Measurements from ENCODE around the gene COL21A1. TPM values are rescaled to one million over a fixed set of nuclear protein-coding genes. Genes with fewer than 3 reads are reported as not detected.

The COL21A1 gene
- total RNA-seq, 1 donor from 2014 or later: 16.7 TPM

GRCh38 chr6:56193846-56194245, 53.5 kb downstream of the COL21A1 start:
- H3K9me3 ChIP-seq: peaks cover 3% of the 10 kb centered on the region
- H3K27ac ChIP-seq: no peak overlapping the region
- H3K4me1 ChIP-seq: peaks cover 4% of the 10 kb centered on the region
- H3K27me3 ChIP-seq: no peaks in the 10 kb centered on the region
- no peaks in the 10 kb centered on the region for H3K36me3 ChIP-seq
- no peak overlapping the region for H3K4me3 ChIP-seq
- intact Hi-C loops (cut with DNase I): no loop called here
- TF ChIP-seq POLR2AphosphoS5 (IDR thresholded peaks at IDR 0.05; ENCODE audit: insufficient read depth in 1 of 2, low read depth in 1 of 2): no peak
- TF ChIP-seq POLR2A (IDR thresholded peaks at IDR 0.05): no peak
- no peak for TF ChIP-seq CTCF (IDR thresholded peaks at IDR 0.05)
- no peak for DNase-seq (ENCODE audit: extremely low spot score in 2 of 2)

GRCh38 chr6:56188429-56188828, 59.0 kb downstream of the COL21A1 start:
- H3K27ac ChIP-seq: no peak overlapping the region
- intact Hi-C loops (cut with DNase I): loop anchor here (5.0 kb wide), 1 partner anchor 631 kb away; no protein-coding TSS in a partner anchor
- TF ChIP-seq CTCF (IDR thresholded peaks at IDR 0.05) (no peak), POLR2A (IDR thresholded peaks at IDR 0.05) (no peak)
- H3K27me3 ChIP-seq: no peaks in the 10 kb centered on the region
- H3K36me3 ChIP-seq: no peaks in the 10 kb centered on the region
- DNase-seq (ENCODE audit: extremely low spot score in 2 of 2): no peak
- H3K9me3 ChIP-seq: no peaks in the 10 kb centered on the region
- no peak overlapping the region for H3K4me3 ChIP-seq
- H3K4me1 ChIP-seq: peaks cover under 1% of the 10 kb centered on the region

GRCh38 chr6:56187686-56188085, 59.7 kb downstream of the COL21A1 start:
- TF ChIP-seq CTCF (IDR thresholded peaks at IDR 0.05) (no peak), POLR2AphosphoS5 (IDR thresholded peaks at IDR 0.05; ENCODE audit: insufficient read depth in 1 of 2, low read depth in 1 of 2) (no peak), POLR2A (IDR thresholded peaks at IDR 0.05) (no peak)
- no peaks in the 10 kb centered on the region for H3K9me3 ChIP-seq
- intact Hi-C loops (cut with DNase I): loop anchor here (5.0 kb wide), 1 partner anchor 630 kb away; no protein-coding TSS in a partner anchor
- no peak overlapping the region for H3K4me3 ChIP-seq
- no peak overlapping the region for H3K27ac ChIP-seq
- no peaks in the 10 kb centered on the region for H3K36me3 ChIP-seq
- no peaks in the 10 kb centered on the region for H3K4me1 ChIP-seq
- H3K27me3 ChIP-seq: no peaks in the 10 kb centered on the region
- DNase-seq (ENCODE audit: extremely low spot score in 2 of 2): no peak

GRCh38 chr6:56176741-56177140, 70.6 kb downstream of the COL21A1 start:
- Histone ChIP-seq H3K27ac (no peak overlapping the region), H3K27me3 (no peaks in the 10 kb centered on the region), H3K36me3 (peaks cover 0 to 4% of the 10 kb centered on the region in 2 donors), H3K9me3 (peaks cover 14% of the 10 kb centered on the region), H3K4me3 (no peak overlapping the region), H3K4me1 (peaks cover 8% of the 10 kb centered on the region)
- TF ChIP-seq POLR2AphosphoS5 (IDR thresholded peaks at IDR 0.05; ENCODE audit: insufficient read depth in 1 of 2, low read depth in 1 of 2): no peak
- TF ChIP-seq CTCF (IDR thresholded peaks at IDR 0.05): no peak
- no peak for TF ChIP-seq POLR2A (IDR thresholded peaks at IDR 0.05)
- intact Hi-C loops (cut with DNase I): no loop called here
- DNase-seq (ENCODE audit: extremely low spot score in 2 of 2): no peak

- intact Hi-C loops (cut with DNase I): no loop called here
- DNase-seq (ENCODE audit: extremely low spot score in 2 of 2): no peak
- H3K27ac ChIP-seq: no peak overlapping the region
- peaks cover 0 to 9% of the 10 kb centered on the region in 2 donors for H3K36me3 ChIP-seq
- TF ChIP-seq POLR2A (IDR thresholded peaks at IDR 0.05) (no peak), POLR2AphosphoS5 (IDR thresholded peaks at IDR 0.05; ENCODE audit: insufficient read depth in 1 of 2, low read depth in 1 of 2) (no peak), CTCF (IDR thresholded peaks at IDR 0.05) (no peak)
- H3K9me3 ChIP-seq: peaks cover 14% of the 10 kb centered on the region
- no peaks in the 10 kb centered on the region for H3K4me1 ChIP-seq
- no peak overlapping the region for H3K4me3 ChIP-seq
- H3K27me3 ChIP-seq: no peaks in the 10 kb centered on the region
Measured at GRCh38 chr6:56173228-56173627, 74.2 kb downstream of the COL21A1 start.

Data from vagina (tissue), 2 donors.